ENCODE measurements around the gene PKN3. TPM values are rescaled to one million over a fixed set of nuclear protein-coding genes. Genes with fewer than 3 reads are reported as not detected.
"Not testable (repeated sequence)": the region's sequence is repeated elsewhere in the genome, so short reads cannot be mapped to it uniquely, and the experiment has no call there.

Gene PKN3
- total RNA-seq, 4 donors from 2014 or later: 4.4 to 7.6 (median 6.4) TPM

DNA sequence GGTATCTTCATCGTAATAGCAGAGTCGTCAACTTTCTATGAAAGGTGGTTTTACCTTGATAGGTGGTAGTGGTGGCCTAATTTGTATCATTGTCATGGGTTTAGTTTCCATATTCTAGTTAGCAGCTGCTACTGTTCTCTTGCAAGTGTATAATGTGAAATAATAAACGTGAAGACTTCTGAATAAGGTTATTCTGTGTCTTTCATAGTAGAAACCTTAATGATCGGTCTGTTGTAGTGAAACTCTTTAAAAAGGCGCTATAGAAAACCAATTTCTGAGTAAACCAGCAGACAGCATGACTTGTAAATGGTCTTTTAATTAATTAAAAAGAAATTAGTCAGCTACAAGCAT lies 11.6 kb upstream of the PKN3 start:
- Histone ChIP-seq H3K27ac (peak overlapping the region in 2 of 3 donors; percentile 12 to 52), H3K9me3 (no peaks in the 10 kb centered on the region), H3K27me3 (no peaks in the 10 kb centered on the region), H3K36me3 (peaks cover 28 to 38% of the 10 kb centered on the region in 2 donors), H3K4me1 (peaks cover 26 to 31% of the 10 kb centered on the region in 2 donors), H3K4me3 (replicated peaks in 1 of 3) (peak overlapping the region; percentile 19 to 89 (median 43))
- 19 to 20% methylated on average over 5 of the region's 5 CpGs for WGBS, 2 donors
- intact Hi-C loops (cut with DNase I): no loop called here
- TF ChIP-seq, protein P1, sequence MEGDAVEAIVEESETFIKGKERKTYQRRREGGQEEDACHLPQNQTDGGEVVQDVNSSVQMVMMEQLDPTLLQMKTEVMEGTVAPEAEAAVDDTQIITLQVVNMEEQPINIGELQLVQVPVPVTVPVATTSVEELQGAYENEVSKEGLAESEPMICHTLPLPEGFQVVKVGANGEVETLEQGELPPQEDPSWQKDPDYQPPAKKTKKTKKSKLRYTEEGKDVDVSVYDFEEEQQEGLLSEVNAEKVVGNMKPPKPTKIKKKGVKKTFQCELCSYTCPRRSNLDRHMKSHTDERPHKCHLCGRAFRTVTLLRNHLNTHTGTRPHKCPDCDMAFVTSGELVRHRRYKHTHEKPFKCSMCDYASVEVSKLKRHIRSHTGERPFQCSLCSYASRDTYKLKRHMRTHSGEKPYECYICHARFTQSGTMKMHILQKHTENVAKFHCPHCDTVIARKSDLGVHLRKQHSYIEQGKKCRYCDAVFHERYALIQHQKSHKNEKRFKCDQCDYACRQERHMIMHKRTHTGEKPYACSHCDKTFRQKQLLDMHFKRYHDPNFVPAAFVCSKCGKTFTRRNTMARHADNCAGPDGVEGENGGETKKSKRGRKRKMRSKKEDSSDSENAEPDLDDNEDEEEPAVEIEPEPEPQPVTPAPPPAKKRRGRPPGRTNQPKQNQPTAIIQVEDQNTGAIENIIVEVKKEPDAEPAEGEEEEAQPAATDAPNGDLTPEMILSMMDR (IDR thresholded peaks at IDR 0.05): no peak
- no peak for TF ChIP-seq POLR2A (IDR thresholded peaks at IDR 0.05)
- no peak for DNase-seq

GRCh38 chr9:128693738-128694137 lies 8.6 kb upstream of the PKN3 start:
- DNase-seq; intact Hi-C loops (cut with DNase I); H3K4me3 ChIP-seq (replicated peaks in 1 of 3); H3K27ac ChIP-seq; H3K27me3 ChIP-seq; H3K9me3 ChIP-seq: not testable (repeated sequence)
- 86 to 93% methylated on average over 3 of the region's 3 CpGs for WGBS, 2 donors
- H3K36me3 ChIP-seq: peaks cover 28 to 44% of the 10 kb centered on the region in 2 donors
- H3K4me1 ChIP-seq: peaks cover 11 to 14% of the 10 kb centered on the region in 2 donors

- H3K36me3 ChIP-seq: peaks cover 28 to 44% of the 10 kb centered on the region in 2 donors
- no peak for DNase-seq
- TF ChIP-seq POLR2A (IDR thresholded peaks at IDR 0.05): no peak
- TF ChIP-seq, protein P1 (IDR thresholded peaks at IDR 0.05): no peak
- no peaks in the 10 kb centered on the region for H3K9me3 ChIP-seq
- WGBS, 2 donors: 85 to 87% methylated on average over 6 of the region's 6 CpGs
- H3K4me1 ChIP-seq: peaks cover 11 to 14% of the 10 kb centered on the region in 2 donors
- intact Hi-C loops (cut with DNase I): no loop called here
- H3K4me3 ChIP-seq (replicated peaks in 1 of 3): no peak overlapping the region
- H3K27ac ChIP-seq: no peak overlapping the region
- H3K27me3 ChIP-seq: no peaks in the 10 kb centered on the region
Observed at GRCh38 chr9:128694344-128694743, 8.0 kb upstream of the PKN3 start.

DNA sequence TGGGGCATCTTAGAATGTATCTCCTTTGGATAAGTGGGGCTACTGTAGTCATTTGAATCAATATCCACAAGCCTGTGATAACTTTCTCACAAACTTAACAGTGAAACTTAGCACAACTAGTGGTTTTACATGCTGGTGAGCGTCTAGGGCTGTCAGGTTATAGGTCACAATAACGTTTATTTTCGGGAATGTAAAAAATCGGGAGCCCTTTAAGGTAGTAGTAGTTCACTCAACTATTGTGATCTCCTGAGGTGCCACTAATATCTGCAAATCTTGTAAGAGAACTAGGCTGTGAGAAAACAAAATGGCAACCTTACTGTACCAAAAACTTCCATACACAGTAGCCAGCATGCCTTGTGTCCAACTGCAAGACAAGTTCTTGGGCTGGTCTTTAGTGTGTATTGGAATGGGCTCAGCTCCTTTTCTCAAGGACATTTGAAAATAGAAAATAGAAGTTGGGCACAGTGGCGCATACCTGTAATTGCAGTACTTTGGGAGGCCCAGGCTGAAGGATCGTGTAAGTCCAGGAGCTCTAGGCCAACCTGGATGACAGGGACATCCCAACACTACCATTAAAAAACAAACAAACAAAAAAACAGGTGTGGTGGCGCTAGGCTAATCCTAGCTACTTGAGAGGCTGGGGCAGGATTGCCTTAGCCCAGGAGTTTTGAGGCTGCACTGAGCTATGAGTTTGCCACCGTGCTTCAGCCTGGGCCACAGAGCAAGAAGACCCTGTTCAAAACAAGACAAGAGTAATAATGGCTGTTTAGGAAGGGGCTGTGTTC lies 5.2 kb upstream of the PKN3 start:
- Histone ChIP-seq H3K27ac (no peak overlapping the region), H3K9me3 (no peaks in the 10 kb centered on the region), H3K36me3 (peaks cover 23 to 38% of the 10 kb centered on the region in 2 donors), H3K4me3 (replicated peaks in 1 of 3) (no peak overlapping the region), H3K4me1 (peaks cover 0 to 2% of the 10 kb centered on the region in 2 donors), H3K27me3 (no peaks in the 10 kb centered on the region)
- 78 to 79% methylated on average over 8 of the region's 8 CpGs for WGBS, 2 donors
- TF ChIP-seq, protein P1 (IDR thresholded peaks at IDR 0.05): no peak
- no peak for TF ChIP-seq POLR2A (IDR thresholded peaks at IDR 0.05)
- intact Hi-C loops (cut with DNase I): no loop called here
- no peak for DNase-seq

DNA sequence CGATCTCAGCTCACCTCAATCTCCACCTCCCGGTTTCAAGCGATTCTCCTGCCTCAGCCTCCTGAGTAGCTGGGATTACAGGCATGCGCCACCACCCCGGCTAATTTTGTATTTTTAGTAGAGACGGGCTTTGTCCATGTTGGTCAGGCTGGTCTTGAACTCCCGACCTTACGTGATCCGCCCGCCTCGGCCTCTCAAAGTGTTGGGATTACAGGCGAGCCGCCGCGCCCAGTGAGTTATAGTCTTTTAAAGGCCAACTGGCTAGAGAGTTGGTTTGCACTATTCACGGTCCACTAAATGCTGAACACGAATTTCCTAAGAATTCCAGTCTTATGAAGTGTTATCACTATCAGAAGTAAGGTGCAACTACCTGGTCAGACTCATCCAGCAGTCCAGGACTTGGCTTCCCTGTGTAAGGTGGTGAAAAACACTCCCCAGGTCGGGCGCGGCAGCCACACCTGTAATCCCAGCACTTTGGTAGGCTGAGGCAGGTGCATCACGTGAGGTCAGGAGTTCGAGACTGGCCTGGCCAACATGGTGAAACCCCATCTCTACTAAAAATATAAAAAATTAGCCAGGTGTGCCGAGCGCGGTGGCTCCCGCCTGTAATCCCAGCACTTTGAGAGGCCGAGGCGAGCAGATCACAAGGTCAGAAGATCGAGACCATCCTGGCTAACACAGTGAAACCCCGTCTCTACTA lies 3.1 kb upstream of the PKN3 start:
- DNase-seq: not testable (repeated sequence)

More for the DNA sequence above, 3.1 kb upstream of the PKN3 start:
- H3K4me3 ChIP-seq (replicated peaks in 1 of 3); H3K9me3 ChIP-seq; H3K4me1 ChIP-seq; H3K27ac ChIP-seq; intact Hi-C loops (cut with DNase I); H3K27me3 ChIP-seq: not testable (repeated sequence)
- WGBS, 2 donors: 92 to 95% methylated on average over 30 of the region's 30 CpGs
- H3K36me3 ChIP-seq: peaks cover 4 to 17% of the 10 kb centered on the region in 2 donors

Data from thyroid gland (tissue), 4 donors.